OCI-M2 (cell line): ENCODE measurements around the gene MRAP2.
A peak's percentile ranks its signal among the peaks of the same experiment; 100 is the strongest.
"Not testable (repeated sequence)": the region's sequence is repeated elsewhere in the genome, so short reads cannot be mapped to it uniquely, and the experiment has no call there.

Experiments
- DNase-seq: peaks from one replicate; lab custom pipeline; 2025; ENCODE audit not compliant: unreplicated experiment; lab: John Stamatoyannopoulos, UW

MRAP2 gene

DNA sequence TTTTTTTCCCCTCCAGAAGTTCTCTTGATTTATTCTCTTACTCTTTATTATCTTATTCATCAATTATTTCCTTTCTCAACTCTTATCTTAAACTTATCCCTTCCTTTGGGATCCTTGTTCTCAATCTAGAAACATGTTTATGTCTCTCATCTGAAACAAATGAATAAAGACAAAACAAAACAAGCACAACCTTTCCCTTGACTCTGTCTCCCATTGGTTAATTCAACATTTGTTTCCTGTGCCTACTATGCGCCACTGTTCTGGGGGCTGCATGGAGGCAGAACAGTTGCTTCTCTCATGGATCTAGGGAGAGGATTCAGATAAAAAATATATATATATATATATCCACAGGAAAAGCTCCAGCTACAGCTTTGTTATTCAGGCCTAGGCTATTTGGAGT lies 5.2 kb upstream of the MRAP2 start:
- DNase-seq, result no peak

DNA sequence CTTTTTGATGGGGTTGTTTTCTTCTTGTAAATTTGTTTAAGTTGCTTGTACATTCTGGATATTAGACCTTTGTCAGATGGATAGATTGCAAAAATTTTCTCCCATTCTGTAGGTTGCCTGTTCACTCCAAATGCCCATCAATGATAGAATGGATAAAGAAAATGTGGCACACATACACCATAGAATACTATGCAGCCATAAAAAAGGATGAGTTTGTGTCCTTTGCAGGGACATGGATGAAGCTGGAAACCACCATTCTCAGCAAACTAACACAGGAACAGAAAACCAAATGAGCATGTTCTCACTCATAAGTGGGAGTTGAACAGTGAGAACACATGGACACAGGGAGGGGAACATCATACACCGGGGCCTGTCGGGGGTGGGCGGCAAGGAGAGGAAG lies 1.6 kb upstream of the MRAP2 start:
- DNase-seq, result not testable (repeated sequence)

DNA sequence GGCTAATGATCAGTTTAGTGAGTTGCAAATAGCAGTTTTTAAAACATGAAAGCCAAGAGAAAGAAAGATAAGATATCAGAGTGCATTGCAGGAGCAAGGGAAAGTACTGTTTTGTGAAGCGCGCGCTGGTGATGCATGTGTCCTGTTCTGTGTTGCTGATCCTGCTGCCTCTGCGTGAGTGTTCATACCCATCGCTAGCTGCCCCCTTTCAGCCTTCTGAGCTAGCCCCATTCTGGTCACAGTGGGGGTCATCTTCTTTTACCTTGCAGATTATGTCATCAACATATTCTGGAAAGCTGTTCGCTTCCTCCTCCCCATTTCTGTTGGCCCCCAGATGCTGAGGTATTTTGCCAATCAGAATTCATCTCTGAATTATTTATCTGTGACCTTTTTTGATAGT lies 1.9 kb downstream of the MRAP2 start:
- DNase-seq, result no peak

- no peak for DNase-seq
These were observed 4.0 kb downstream of the MRAP2 start for GRCh38 chr6:84037425-84038089.

GRCh38 chr6:84042603-84043002 lies 9.0 kb downstream of the MRAP2 start:
- no peak for DNase-seq

GRCh38 chr6:84043555-84043954 lies 10.0 kb downstream of the MRAP2 start:
- DNase-seq, result no peak

DNA sequence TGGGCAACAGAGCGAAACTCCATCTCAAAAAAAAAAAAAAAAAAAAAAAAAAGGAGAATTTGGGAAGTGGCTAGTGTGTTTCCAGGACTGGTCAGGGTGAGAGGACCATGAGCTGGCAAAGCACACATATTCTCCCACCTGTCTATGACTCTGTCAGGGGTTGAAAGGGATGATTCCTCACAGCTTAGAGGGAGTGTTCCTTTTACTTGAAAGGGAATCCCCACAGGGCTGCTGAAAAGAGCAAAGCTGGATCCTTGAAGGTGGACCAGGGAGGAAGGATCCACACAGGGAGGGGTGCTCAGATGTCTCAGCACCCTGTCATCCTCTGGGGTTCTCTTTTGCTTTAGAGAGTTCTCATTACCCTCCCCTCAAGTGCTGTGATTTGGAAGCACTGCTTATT lies 13.2 kb downstream of the MRAP2 start:
- DNase-seq, result no peak

- DNase-seq, result no peak
These were observed 15.0 kb downstream of the MRAP2 start for GRCh38 chr6:84048588-84048987.

- DNase-seq, result no peak
These were observed 16.8 kb downstream of the MRAP2 start for GRCh38 chr6:84050408-84050807.

DNA sequence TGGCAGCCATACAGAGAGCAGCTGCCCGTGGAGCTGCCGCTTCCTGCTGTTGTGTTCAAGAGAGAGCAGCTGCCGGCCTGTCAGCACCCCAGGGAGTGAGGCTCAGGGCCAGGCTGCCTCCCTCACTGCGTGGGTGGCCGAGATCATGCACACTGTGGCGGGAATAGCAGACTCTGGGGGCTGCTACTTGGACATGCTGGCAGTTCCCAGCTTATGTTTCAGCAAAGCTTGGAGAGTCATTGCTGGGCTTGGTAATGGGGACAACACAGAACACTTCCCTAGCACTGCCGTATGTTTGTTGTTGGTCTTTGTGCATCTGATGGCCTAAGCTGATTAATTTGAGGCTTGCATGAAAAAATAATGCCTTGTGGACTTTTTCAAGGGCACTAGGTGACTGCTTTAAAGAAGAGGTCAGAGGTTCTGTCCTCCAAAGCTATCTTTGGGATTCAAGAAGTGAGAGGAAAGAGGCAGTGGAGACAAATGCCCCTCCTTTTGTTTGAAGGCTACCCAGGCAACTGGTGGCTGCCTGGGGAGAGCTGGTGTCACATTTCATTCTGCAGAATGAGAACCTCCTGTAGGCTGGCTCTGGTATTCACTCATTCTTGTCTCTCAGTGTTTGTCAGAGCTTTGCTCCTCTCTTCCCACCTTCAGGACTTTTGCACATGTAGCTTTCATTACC lies 18.8 kb downstream of the MRAP2 start:
- no peak for DNase-seq

- DNase-seq, result no peak
These were observed 19.3 kb downstream of the MRAP2 start for GRCh38 chr6:84052883-84053241.

DNA sequence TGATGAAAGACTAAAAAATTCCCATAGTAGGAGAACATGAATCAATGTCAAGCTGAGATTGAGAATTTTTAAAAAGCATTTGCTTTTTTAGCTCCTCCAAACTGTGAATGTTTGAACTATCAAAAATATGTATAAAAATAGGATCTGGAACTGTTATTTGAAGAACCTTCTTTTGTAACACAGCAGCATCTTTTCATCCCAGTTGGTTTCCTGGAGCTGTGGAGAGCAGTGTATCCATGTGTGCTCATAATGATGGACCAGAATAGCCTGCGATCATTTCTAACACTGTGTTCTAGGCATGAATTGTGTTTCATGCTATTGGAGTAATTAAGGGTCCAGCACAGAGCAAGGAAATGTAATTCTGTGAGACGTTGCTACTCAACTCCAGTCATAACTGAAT lies 22.1 kb downstream of the MRAP2 start:
- no peak for DNase-seq

GRCh38 chr6:84057908-84058307 lies 24.3 kb downstream of the MRAP2 start:
- no peak for DNase-seq

DNA sequence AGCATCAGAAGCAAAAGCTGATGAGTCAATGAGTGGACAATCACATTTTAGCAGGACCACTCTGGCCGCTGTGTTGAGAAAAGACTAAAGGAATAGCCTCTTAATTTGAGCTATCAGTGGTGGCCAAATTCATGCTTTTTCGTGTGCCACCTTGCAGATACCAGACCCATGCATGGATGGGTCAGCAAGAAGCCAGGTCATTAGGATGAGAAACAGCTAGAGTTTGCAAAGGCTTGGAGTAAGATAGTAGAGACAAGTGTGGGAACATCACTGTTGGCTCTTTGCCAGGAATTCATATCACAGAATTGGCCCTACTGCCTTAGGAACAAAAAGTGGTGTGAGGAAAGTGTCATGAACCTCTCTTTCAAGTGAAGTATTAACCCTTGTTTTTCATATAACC lies 25.5 kb downstream of the MRAP2 start:
- DNase-seq, result no peak

- DNase-seq, result no peak
These were observed 27.6 kb downstream of the MRAP2 start for GRCh38 chr6:84061174-84061573.

GRCh38 chr6:84061613-84062398 lies 28.2 kb downstream of the MRAP2 start:
- no peak for DNase-seq

DNA sequence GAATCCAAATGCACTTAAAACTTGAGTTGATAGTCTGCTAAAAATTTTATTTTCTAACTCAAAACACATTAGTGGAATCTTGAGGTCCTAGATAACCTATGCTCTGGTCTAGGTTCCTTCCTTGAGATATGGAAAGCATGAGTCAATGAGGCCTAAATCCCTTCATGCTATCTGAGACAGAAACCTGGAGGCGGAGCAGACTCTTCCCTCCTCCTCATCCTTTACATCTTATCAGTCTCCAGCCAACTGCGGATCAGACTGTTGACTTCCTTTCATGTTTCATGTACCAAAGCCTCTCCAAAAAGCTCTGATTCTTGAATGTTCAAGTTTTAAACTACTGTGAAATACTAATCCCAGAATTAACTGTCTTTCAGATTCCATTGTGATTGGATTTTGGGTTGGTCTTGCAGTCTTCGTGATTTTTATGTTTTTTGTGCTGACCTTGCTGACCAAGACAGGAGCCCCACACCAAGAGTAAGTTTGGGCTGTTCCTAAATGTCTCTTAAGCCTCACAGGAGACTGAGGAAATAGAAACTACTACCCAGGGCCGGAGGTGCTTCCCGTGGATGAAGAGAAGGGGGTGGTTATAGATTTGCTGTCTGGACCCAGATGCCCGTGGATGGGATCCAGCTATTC lies 29.1 kb downstream of the MRAP2 start:
- DNase-seq, result peak; percentile 86

DNA sequence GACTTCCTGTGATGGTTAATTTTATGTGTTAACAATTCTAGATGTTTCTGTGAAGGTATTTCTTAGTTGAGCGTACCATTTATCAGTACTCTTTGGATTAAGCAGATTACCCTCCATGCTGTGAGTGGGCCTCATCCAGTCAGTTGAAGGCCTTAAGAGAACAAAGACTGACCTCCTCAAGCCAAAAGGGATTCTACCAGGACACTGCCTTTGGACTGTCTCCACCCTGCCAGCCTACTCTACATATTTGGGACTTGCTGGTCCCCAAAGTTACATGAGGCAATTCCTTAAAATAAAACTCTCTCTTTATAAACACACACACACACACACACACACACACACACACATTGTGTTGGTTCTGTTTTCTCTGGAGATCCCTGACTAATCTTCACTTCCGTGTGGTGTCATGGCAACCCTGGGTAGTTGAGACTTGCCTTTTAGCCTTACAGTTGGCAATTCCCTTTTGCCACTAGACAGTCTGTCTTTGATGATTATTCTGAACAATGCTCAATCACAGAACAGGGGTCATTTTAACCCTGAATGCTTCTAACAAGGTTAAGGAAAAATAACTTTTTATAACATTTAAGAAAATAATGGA lies 32.2 kb downstream of the MRAP2 start:
- DNase-seq, result no peak

- DNase-seq, result no peak
These were observed 33.0 kb downstream of the MRAP2 start for GRCh38 chr6:84066536-84066935.

DNA sequence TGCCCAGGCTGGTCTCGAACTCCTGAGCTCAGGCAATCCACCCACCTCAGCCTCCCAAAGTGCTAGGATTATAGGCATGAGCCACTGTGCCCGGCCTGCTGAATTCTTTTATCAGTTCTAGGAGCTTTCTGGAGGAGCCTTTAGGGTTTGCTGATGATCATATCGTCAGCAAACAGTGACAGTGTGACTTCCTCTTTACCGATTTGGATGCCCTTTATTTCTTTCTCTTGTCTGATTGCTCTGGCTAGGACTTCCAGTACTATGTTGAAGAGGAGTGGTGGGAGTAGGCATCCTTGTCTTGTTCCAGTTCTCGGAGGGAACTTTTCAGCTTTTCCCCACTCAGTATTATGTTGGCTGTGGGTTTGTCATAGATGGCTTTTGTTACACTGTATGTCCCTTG lies 35.3 kb downstream of the MRAP2 start:
- DNase-seq, result not testable (repeated sequence)

DNA sequence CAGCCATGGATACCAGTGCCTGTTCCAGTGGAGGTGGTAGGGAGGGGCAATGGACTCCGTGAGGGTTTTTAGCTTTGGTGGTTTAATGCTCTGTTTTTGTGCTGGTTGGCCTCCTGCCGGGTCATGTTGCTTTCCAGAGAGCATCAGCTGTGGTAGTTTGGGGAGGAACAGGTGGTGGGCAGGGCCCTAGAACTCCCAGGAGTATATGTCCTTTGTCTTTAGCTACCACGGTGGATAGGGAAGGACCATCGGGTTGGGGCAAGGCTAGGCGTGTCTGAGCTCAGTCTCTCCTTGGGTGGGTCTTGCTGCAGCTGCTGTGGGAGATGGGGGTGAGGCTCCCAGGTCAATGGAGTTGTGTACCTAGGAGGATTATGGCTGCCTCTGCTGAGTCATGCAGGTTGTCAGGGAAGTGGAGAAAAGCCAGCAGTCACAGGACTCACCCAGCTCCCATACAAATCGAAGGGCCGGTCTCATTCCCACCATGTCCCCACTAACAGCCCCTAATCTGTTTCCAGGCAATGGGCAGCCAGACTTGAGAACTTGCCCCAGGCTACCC lies 38.9 kb downstream of the MRAP2 start:
- DNase-seq, result no peak
